ENCODE data around the gene ABCC10.
A peak's percentile ranks its signal among the peaks of the same experiment; 100 is the strongest.
"Not testable (repeated sequence)": the region's sequence is repeated elsewhere in the genome, so short reads cannot be mapped to it uniquely, and the experiment has no call there.

ABCC10 gene

DNA sequence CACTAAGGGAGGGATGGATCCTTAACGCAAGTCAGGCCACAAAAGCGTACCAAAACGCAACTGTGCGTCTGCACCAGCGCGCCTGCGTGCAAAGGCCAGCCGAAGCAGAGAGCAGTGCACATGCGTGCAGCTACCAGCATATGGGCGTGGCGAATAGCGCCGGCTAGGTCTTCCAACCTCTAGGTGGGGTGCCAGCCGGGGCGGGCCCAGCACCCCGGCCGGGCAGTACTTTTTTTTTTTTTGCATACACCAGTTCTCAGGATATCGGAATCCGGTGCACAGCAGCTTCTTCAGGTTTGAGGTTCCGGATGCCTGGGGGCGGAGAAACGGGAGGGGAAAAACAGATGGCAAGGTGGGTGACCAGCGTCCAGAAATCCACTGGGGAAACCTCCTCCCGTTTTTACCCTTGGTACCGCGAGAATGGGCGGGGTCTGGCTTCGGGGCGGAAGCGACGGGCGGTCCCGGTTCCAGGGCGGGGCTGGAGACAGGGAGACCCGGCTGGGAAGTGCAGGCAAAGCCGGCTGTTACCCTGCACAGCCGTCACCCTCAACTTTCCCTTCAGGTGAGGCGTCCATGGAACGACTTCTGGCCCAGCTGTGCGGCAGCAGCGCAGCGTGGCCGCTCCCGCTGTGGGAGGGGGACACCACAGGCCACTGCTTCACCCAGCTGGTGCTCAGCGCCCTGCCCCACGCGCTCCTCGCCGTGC, at the start of gene ABCC10:
Gene ABCC10, plus strand, starts transcription at position 136 of the 706 bp plus-strand sequence. Its CDS starts 438 bp downstream, at position 574.
- peak; percentile 94 for DNase-seq

DNA sequence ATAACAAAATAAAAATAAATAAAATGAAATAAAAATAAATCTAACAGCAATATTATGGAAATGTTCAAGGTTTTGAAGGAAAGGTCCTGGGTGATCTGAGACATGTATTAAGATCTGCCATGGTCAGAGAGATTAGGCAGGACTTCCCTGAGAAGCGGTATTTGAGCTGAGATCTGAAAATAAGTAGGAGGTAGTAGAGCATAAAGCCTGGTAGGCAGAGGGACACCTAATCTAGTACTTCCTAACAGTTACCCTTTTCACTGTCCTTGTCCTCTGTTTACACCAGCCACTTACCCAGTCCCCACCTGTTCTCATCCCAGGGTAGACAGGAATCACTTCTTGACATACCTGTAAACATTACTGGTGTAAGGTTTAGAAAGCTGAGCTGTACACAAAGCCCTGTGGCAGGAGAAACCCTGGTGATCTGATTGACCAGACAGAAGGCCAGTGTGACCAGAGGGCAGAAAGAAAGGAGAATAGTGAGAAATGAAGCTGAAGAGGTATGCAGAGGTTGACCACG, 49.6 kb upstream of the ABCC10 start:
- no peak for DNase-seq

- no peak for DNase-seq
These were observed 48.7 kb upstream of the ABCC10 start for GRCh38 chr6:43378631-43379030.

GRCh38 chr6:43380858-43381257, 46.5 kb upstream of the ABCC10 start:
- DNase-seq = not testable (repeated sequence)

- DNase-seq = no peak
These were observed 44.2 kb upstream of the ABCC10 start for GRCh38 chr6:43383021-43383667.

DNA sequence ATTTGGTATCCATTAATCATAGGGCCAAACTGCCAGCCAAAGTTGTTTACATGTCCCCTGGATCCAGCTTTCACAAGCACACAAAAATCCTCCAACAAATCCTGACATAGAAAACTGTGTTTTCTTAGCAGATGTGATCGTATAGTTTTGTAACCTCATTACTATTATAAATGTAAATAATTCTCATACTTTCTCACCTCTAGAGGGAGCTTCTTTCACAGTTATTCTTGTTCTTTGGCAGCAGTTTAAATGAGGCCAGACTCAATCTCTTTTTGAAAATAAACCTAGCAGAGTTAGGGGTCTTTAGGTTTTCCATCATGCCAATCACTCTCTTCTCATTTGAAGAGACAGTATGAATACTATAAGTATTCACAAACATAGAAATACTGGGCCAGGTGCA, 40.8 kb upstream of the ABCC10 start:
- DNase-seq = no peak

DNA sequence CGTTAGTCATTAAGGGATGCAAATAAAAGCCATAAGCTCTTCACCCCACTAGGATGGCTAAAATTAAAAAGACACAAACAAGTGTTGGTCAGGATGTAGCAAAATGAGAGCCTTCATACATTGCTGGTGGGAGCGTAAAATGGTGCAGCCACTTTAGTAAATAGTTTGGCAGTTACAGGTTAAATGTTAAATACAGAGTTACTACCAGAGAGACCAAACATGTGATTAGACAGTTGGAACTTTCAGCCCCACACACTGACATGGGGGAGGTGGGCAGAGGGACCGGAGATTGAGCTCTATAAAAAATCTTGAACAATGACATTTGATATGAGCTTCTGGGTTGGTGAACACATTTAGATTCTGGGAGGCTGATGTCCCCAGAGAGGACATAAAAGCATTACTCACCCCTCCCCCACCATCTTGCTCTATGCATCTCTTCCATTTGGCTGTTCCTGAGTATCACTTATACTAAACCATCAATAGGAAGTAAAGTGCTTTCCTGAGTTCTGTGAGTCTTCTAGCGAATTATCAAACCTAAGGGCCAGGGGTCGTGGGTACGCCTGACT, 37.5 kb upstream of the ABCC10 start:
- DNase-seq = no peak

DNA sequence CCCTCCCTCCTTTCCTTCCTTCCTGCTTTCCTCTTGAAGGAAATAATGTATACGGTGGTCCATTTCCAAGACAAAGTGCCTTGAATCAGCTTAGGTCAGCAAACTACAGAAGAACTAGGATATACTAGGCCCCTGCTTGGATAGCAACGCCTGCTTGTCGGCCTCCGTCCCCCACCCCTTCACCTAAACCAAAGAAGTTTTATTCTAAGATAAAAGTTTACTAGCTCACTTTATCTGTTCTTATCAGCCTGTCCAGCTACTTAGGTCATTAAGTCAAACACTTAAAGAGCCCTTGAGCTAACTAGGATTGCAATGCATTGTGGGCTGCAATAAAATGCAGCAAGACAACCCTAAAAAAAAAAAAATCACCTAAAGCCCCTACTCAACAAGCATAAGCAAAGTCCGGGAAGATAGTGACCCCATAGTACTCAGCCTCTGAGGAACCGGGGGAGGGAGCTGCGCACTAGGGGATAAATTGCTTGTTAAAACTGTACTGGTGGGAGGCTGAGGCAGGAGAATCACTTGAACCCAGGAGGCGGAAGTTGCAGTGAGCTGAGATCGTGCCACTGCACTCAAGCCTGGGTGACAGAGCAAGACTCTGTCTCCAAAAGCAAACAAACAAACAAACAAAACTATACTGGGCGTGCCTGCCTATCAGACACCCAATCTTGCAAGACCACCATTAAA, 36.4 kb upstream of the ABCC10 start:
- DNase-seq = not testable (repeated sequence)

DNA sequence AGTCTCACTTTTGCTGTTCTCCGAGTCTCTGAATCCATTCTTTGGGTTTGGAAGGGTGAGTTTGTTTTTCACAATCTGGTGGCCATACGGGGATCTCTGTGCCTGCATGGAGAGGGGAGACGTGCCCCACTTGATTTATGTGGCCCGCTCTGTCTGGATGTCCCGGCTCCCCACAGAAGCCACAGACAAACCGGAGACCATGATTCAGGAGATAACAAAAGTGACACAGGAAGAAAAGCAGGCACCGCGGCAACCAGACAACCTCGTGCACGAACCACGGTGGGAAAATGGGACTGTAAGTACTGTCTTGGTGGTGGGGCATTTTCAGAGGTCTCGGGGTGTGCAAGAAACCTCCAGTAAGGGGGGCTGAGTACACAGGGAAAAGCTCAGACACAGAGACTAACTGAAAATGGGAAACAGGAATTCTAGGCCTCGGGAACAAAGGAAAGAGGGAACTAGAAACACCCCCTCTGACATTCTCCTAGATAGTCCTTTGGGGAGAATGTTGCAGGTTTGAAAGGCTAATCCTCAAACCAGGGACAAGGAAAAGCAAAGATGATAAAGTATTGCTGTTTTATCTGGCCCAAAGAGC, 35.8 kb upstream of the ABCC10 start:
- no peak for DNase-seq

DNA sequence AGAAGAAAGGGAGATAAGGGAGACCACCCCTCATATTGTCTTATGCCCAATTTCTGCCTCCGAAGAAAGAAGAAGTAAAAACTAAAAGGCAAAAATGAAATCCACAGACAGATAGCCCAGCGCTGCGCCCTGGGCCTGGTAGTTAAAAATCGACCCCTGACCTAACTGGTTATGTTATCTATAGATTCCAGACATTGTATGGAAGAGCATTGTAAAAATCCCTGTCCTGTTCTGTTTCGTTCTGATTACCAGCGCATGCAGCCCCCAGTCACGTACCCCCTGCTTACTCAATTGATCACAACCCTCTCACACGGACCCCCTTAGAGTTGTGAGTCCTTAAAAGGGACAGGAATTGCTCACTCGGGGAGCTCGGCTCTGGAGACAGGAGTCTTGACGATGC, 34.2 kb upstream of the ABCC10 start:
- not testable (repeated sequence) for DNase-seq

- DNase-seq = no peak
These were observed 33.7 kb upstream of the ABCC10 start for GRCh38 chr6:43393602-43394001.

DNA sequence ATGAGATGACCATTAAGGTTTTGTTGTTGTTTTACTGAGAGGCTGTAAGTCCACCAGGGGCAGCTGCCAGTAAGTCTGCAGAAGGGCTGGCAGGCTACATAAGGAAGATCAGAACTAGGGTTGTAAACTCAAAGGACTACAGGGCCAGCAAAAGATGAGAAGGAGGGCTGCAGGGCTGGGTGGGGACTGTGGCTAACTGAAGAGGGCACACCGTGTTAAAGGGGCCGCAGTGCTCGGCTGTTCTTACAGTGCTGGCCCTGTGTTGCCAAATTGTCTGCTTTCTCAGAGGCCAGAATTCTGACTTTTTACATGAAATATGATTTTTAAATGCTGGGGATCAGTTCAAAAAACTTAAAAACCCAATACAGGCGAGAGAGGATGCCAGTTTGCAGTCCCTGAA, 32.4 kb upstream of the ABCC10 start:
- no peak for DNase-seq

DNA sequence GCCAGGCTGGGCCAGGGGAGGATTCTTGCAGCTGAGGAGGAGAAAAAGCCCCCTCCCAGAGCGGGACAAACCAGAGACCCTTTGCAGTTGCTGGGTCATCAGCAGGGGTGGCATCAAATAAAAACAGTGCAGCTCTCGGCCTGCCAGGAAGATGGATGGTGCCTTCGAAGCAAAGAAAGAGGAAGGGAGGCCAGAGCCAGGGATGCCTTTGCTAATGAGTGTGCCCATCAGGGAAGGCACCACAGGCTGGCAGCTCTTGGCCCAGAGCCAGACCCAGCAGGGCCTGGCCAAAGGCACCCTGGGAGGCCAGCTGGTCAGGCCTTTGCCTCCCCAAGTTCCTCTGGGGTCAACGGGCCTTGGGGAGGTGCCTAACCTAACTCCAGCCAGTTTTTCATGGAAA, 31.6 kb upstream of the ABCC10 start:
- no peak for DNase-seq

DNA sequence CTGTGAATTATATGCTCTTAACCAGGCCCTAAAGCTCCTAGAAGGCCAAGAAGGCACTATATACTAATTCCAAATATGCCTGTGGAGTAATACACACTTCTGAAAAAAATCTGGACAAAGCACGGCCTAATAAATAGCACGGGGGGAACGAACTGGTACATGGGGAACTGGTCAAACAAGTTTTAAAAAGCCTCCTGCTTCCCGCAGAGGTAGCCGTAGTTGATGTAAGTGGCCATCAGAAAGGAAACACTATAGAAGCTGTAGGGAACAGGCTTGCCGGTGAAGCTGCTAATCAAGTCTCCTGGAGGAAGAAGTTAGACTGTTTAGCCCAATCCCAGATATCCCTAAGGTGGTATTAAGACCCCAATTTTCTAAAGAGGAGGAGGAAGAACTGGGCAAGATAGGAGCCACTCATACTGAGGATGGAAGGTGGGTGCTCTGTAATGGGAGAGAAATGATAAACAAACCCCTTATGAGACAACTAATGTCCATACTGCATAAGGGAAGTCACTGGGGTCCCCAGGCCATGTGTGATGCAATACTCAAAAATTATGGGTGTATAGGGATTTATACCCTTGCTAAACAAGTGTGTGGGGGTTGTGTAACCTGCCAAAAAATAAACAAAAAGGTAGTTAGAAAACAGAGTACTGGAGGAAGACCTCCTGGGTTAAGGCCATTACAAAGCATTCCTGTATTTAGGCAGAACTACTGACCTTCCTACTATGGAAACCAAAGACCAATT, 30.8 kb upstream of the ABCC10 start:
- DNase-seq = no peak

- DNase-seq = no peak
These were observed 27.3 kb upstream of the ABCC10 start for GRCh38 chr6:43399932-43400487.

DNA sequence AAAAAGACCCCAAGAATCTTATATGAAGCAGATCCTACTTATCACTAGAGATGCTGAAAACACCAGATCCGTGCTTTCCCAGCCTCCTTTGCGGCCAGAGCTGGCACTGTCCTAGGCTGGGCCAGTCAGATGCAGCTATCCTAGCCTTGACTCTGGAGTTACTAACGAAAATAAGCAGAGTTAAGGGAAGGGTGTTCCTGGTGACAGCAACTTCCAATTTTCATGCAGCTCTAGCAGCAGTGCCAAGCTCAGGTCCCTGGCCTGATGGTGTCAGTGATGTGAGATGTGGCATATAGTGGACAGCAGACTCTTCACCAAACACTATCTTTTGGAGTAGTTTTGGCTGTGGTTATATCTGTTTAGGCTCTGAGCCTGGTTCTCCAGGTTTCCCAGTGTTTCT, 25.6 kb upstream of the ABCC10 start:
- no peak for DNase-seq

DNA sequence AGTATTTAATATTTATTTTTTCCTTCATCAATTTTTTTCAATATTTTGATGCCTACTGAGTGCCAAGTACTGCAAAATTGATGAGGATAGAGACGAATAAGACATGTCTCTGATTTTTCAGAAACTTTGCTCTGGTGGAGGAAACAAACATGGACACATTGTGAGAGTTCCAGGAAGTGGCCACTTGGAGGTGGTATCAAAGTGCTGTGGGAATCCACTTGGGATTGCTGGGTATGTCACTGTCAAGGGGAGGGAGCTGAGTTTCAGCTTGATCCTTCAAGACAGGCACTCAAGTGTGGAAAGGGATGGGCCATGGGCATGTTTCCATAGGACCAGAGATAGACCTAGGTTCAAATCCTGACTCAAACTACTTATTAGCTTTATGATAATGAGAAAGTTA, 24.5 kb upstream of the ABCC10 start:
- DNase-seq = no peak

- DNase-seq = no peak
These were observed 22.0 kb upstream of the ABCC10 start for GRCh38 chr6:43405354-43405753.

- no peak for DNase-seq
These were observed 20.0 kb upstream of the ABCC10 start for GRCh38 chr6:43407296-43407695.

GRCh38 chr6:43408259-43408658, 19.1 kb upstream of the ABCC10 start:
- no peak for DNase-seq

DNA sequence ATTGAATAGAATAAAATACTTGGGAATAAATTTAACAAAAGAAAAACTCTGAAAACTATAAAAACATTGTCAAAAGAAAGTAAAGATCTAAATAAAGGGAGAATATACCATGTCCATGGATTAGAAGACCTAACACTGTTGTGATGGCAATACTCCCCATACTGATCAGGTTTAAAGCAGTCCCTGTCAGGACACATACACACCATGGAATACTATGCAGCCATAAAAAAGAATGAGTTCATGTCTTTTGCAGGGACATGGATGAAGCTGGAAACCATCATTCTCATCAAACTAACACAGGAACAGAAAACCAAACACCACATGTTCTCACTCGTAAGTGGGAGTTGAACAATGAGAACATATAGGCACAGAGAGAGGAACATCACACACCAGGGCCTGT, 16.6 kb upstream of the ABCC10 start:
- DNase-seq = not testable (repeated sequence)

GRCh38 chr6:43412541-43412940, 14.8 kb upstream of the ABCC10 start:
- DNase-seq = no peak

All from 8988T (cell line).